Progenitor cell of endocrine pancreas (in vitro differentiated cells): ENCODE data around the gene FOSL1. TPM values are rescaled to one million over a fixed set of nuclear protein-coding genes. Genes with fewer than 3 reads are reported as not detected.

Experiments used
- DNase-seq: peaks from one replicate; pipeline ENCODE4 v3.0.0; 2021; ENCODE audit warnings: low spot score; ENCODE audit not compliant: unreplicated experiment
- H3K27ac Mint-ChIP-seq: 2 replicates; pipeline ENCODE4 v1.8.0; 2021; ENCODE audit warnings: mild to moderate bottlenecking, moderate library complexity, mixed read lengths
- H3K27me3 Mint-ChIP-seq: 2 replicates; pipeline ENCODE4 v1.8.0; 2021; ENCODE audit warnings: mixed read lengths
- H3K36me3 Mint-ChIP-seq: 2 replicates; pipeline ENCODE4 v1.8.0; 2022; ENCODE audit warnings: mixed read lengths; ENCODE audit not compliant: insufficient read depth
- H3K4me1 Mint-ChIP-seq: 2 replicates; pipeline ENCODE4 v1.8.0; 2021; ENCODE audit warnings: low read depth, mixed read lengths
- H3K4me3 Mint-ChIP-seq: 2 replicates; pipeline ENCODE4 v1.8.0; 2021; ENCODE audit warnings: low read depth, mild to moderate bottlenecking, moderate library complexity, mixed read lengths
- H3K9me3 Mint-ChIP-seq: 2 replicates; pipeline ENCODE4 v1.8.0; 2021; ENCODE audit warnings: low read depth, mixed read lengths
- CTCF ChIP-seq: fragments of 200-600 bp; sonication (generic); IDR thresholded peaks from one replicate; pipeline ENCODE4 v1.5.0; 2021; ENCODE audit warnings: antibody characterized with exemption, mild to moderate bottlenecking; ENCODE audit not compliant: unreplicated experiment
- total RNA-seq: library from RNA; stranded (reverse); gene quantifications from 2 replicates; pipeline ENCODE4 v1.2.1, GENCODE V29; 2021

The FOSL1 gene
- total RNA-seq, 1 donor from 2014 or later, result 1.7 TPM

DNA sequence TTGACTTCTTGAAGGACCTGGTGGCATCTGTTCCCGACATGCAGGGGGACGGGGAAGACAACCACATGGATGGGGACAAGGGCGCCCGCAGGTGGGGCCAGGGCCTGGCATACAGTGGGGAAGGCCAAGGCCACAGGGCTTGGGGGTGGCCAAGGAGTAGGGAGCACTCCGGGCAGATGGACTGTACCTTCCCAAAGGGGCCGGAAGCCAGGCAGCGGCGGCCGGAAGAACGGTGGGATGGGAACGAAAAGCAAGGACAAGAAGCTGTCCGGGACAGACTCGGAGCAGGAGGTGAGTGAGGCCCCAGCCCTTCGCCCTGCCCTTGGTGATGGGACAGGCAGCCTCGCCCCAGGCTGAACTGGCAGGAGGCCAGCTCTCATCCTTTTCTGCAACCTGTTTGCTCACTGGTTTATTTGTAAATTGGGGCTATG is 20.2 kb upstream of the FOSL1 start:
- no peaks in the 10 kb centered on the region for H3K9me3 Mint-ChIP-seq
- DNase-seq, result no peak
- H3K27me3 Mint-ChIP-seq, result no peaks in the 10 kb centered on the region
- H3K4me3 Mint-ChIP-seq, result peak overlapping the region; percentile 84
- H3K4me1 Mint-ChIP-seq, result peaks cover 6% of the 10 kb centered on the region
- H3K27ac Mint-ChIP-seq, result no peak overlapping the region
- TF ChIP-seq CTCF, result no peak
- H3K36me3 Mint-ChIP-seq, result peaks cover 5% of the 10 kb centered on the region

GRCh38 chr11:65919573-65920371 is 19.6 kb upstream of the FOSL1 start:
- DNase-seq, result peak; percentile 48
- H3K36me3 Mint-ChIP-seq, result peaks cover 5% of the 10 kb centered on the region
- H3K27me3 Mint-ChIP-seq, result peaks cover 2% of the 10 kb centered on the region
- H3K9me3 Mint-ChIP-seq, result no peaks in the 10 kb centered on the region
- peak overlapping the region; percentile 78 for H3K27ac Mint-ChIP-seq
- H3K4me1 Mint-ChIP-seq, result peaks cover 6% of the 10 kb centered on the region
- TF ChIP-seq CTCF, result no peak
- H3K4me3 Mint-ChIP-seq, result peak overlapping the region; percentile 84

- DNase-seq, result peak; percentile 98
- H3K27ac Mint-ChIP-seq, result peak within 1 kb of the TSS; percentile 92
- H3K27me3 Mint-ChIP-seq, result peaks cover 5% of the 10 kb centered on the region
- peaks cover 5% of the 10 kb centered on the region for H3K36me3 Mint-ChIP-seq
- TF ChIP-seq CTCF, result peak; percentile 8
- H3K4me1 Mint-ChIP-seq, result peaks cover 6% of the 10 kb centered on the region
- H3K4me3 Mint-ChIP-seq, result peak within 1 kb of the TSS; percentile 84
- H3K9me3 Mint-ChIP-seq, result no peaks in the 10 kb centered on the region
Measured at GRCh38 chr11:65919141-65919572, 19.0 kb upstream of the FOSL1 start, which contains the start of gene DRAP1. TSS of gene DRAP1 (plus strand) at chr11:65919426. CDS start at chr11:65919502, 76 bp downstream.

DNA sequence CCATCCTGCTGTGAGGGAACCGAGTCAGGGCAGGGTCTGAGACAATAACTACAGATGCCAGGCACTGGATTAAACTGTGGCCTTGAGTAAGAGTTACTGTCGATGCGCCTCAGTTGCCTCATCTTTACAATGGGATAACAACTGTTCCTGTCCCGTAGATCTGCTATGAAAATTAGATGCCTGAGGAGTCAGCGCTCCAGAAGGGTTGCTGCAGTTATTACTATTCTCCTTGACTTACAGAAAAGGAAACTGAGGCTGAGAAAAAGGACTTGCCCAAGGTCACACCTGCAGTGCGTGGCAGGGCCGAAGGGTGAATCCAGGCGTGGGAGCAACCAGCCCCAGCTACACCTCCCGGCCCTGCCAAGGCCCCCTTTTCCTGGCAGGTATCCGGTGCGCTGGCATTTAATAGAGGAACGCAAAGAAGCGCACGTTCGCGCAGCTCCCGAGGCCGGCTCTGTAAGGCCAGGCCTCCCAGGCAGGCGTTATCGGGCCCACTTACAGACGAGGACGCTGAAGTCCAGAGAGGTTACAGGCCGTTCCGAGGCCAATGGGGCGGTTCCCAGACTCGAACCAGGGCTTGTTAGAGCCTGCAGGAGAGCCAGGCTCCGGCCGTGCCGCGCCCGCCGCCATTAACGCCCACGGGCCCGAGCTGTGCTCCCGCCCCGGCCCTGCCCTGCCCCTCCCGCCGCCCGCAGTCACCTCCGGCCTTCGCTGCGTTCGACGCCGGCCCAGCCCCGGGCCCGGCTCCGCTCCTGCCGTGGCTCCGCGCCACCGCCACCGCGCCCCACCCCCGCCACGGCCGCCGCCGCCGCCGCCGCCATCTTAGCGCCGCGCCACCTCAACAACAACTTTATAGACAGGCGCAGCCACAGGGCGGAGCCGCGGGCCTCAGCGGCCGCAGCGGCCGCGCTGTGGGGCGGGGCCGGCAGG is 18.3 kb upstream of the FOSL1 start, which contains the start of gene C11orf68:
TSS of gene C11orf68 (minus strand) at position 852 of the 930 bp plus-strand sequence. CDS start at position 821, 31 bp downstream.
- TF ChIP-seq CTCF, result no peak
- Mint-ChIP-seq H3K4me3 (peak within 1 kb of the TSS; percentile 84), H3K27ac (peak within 1 kb of the TSS; percentile 92)

More for the DNA sequence above, 18.3 kb upstream of the FOSL1 start, which contains the start of gene C11orf68:
- Mint-ChIP-seq H3K4me1 (peaks cover 6% of the 10 kb centered on the region), H3K27me3 (peaks cover 5% of the 10 kb centered on the region), H3K36me3 (peaks cover 5% of the 10 kb centered on the region), H3K9me3 (no peaks in the 10 kb centered on the region)
- no peak for DNase-seq
